Pancreas (tissue), 10 donors: ENCODE results near the gene RABGGTA. TPM values are rescaled to one million over a fixed set of nuclear protein-coding genes. Genes with fewer than 3 reads are reported as not detected.

Experiments used
- ATAC-seq, 4 donors: fragments of 200-7000 bp; cut with Tn5 transposase; one replicate each; pipeline versions ENCODE4 v1.8.0 to v1.9.1; 2020; ENCODE audit warnings: mild to moderate bottlenecking in 4 of 4, moderate library complexity in 4 of 4
- DNase-seq, 6 donors: peaks; one replicate each; pipeline ENCODE4 v3.0.0-alpha.2; 2020
- FAIRE-seq: peaks from 2 replicates; lab custom pipeline; 2012; peaks lifted over from hg19 to GRCh38; lab: Jason Lieb, UNC
- H3K27ac ChIP-seq, 4 donors: fragments of 200-600 bp; sonication (generic); 1 replicate in 3 of 4; 2 replicates in 1 of 4; pipeline versions ENCODE4 v1.5.0 to v1.8.0; 2020
- H3K27me3 ChIP-seq, 4 donors: fragments of 200-600 bp; one replicate each; pipeline ENCODE4 v1.8.0; 2021
- H3K36me3 ChIP-seq, 3 donors: fragments of 200-600 bp; sonication (generic) in 1 of 3; one replicate each; pipeline versions ENCODE4 v1.5.0 to v1.8.0; 2020 to 2021
- H3K4me1 ChIP-seq, 3 donors: fragments of 200-600 bp; one replicate each; pipeline ENCODE4 v1.8.0; 2021
- H3K4me3 ChIP-seq, 4 donors: fragments of 200-600 bp; sonication (generic) in 2 of 4; one replicate each; pipeline versions ENCODE4 v1.5.0 to v1.8.0; 2020 to 2021
- H3K9me3 ChIP-seq, 4 donors: fragments of 200-600 bp; one replicate each; pipeline ENCODE4 v1.8.0; 2021
- WGBS, 2 donors: extraction: QIAGEN DNeasy Blood & Tissue Kit; methylation state at CpG; one replicate each; pipeline ENCODE4 v1.1.7; 2013; 5-methylcytosine and 5-hydroxymethylcytosine counted together
- intact Hi-C, 3 donors: fragments of 100-400 bp; cut with DNase I; formaldehyde crosslinking; loops; one replicate each; pipeline versions ENCODE4 v1.11.1 to v1.14.2; 2022
- polyA plus RNA-seq, 2 donors: library from polyadenylated mRNA; stranded (reverse); fragments of 200-250 nt; gene quantifications; one replicate each; pipeline ENCODE4 v1.2.3, GENCODE V29; 2013
- total RNA-seq, 6 donors: library from RNA; stranded (reverse); fragmentation: NEBNext Ultra II Directional in 4 of 6; extraction: Animal tissue kit (Norgen Biotek cat#: 25700) in 4 of 6; gene quantifications; one replicate each; pipeline versions ENCODE4 v1.2.1 to v1.2.4, GENCODE V29; 2021 to 2023
- TF ChIP-seq, protein P1 (sequence below), 4 donors: fragments of 200-600 bp; sonication (generic) in 3 of 4; IDR thresholded peaks; one replicate each; pipeline versions ENCODE4 v1.5.0 to v1.8.0; 2021; ENCODE audit warnings: antibody characterized with exemption in 4 of 4
- donor health status: healthy with polysubstance abuse.
- donor health status: DM: no; HTN: no; CAD: no; lungs with moderate emphysema.
- donor health status: DM: no; HTN: no; CAD: no.
- donor health status: control.
- donor health status: control.
- donor health status: Bipolar disorder and iron deficiency.
- donor health status: DM: yes; HTN: yes; CAD: no.
- donor health status: DM: no; HTN: no; CAD: no.
- donor health status: DM: no; HTN: no; CAD: no.
- donor health status: DM: yes; HTN: yes; CAD: no.

RABGGTA gene
- total and polyA plus RNA-seq, 8 donors: 15.4 to 51.5 (median 19.9) TPM

DNA sequence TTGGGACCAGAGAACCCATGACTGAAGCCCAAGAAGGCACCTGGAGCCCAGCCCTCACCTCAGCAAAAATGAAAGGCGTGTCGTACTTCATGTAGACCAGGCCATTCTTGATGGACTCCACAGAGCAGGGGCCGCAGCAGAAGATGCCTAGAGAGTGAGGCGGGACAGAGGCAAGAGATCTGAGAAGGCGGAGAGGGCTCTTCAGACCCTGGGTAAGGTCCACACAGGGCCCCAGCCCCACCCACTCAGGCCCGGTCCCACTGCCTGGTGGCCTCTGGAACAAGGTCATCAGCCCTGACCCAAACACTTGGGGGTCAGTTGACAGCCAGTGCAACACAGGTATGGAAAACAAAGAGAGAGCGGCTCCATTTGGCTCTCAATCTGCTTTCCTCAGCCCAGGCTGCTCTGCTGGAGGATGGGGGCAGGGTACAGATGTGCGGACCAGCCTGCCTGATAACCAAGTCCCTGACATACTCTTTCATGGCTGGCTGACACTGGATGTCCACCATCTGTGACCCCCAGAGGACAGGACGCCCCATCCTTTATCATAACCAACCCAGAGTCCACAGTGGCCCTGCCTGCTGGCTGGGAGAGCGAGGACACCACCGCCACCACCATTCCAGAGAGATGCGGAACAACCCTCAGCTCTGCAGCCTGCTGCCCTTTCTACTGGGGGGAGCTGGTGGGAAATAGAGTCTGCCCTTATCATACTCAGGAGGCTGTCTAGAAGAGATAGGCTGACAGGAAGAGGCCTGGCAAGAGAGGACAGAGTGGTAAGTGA, 15.3 kb downstream of the RABGGTA start:
- FAIRE-seq (no peak), DNase-seq (peak in 1 of 6 donors; percentile 18), ATAC-seq (no peak)
- no peak overlapping the region for H3K4me3 ChIP-seq
- no peaks in the 10 kb centered on the region for H3K4me1 ChIP-seq
- no peak overlapping the region for H3K27ac ChIP-seq
- intact Hi-C loops: no loop called here
- no peaks in the 10 kb centered on the region for H3K27me3 ChIP-seq
- no peaks in the 10 kb centered on the region for H3K36me3 ChIP-seq
- TF ChIP-seq, protein P1, sequence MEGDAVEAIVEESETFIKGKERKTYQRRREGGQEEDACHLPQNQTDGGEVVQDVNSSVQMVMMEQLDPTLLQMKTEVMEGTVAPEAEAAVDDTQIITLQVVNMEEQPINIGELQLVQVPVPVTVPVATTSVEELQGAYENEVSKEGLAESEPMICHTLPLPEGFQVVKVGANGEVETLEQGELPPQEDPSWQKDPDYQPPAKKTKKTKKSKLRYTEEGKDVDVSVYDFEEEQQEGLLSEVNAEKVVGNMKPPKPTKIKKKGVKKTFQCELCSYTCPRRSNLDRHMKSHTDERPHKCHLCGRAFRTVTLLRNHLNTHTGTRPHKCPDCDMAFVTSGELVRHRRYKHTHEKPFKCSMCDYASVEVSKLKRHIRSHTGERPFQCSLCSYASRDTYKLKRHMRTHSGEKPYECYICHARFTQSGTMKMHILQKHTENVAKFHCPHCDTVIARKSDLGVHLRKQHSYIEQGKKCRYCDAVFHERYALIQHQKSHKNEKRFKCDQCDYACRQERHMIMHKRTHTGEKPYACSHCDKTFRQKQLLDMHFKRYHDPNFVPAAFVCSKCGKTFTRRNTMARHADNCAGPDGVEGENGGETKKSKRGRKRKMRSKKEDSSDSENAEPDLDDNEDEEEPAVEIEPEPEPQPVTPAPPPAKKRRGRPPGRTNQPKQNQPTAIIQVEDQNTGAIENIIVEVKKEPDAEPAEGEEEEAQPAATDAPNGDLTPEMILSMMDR (IDR thresholded peaks at IDR 0.05): no peak
- no peaks in the 10 kb centered on the region for H3K9me3 ChIP-seq
- 91% methylated on average over 12 of the region's 12 CpGs for WGBS, 2 donors

DNA sequence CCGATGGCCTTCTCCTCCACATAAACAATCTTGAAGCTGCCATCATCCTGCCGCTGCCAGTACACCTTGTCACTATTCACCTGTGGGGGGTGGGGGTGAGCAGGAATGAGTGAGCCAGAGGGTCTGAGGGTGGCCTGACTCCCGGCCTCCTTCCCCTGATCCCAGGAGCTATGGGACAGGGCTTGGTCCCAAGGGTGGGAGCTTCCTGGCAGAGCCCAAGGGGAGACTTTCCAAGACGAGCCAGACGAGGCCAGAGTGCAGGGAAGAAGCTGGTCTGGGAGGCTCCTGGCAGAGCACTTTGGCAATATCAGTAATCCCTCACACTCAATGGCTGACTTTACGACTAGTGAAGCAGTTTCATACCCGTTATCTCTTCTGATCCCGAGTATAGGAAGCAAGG, 16.0 kb downstream of the RABGGTA start:
- intact Hi-C loops: no loop called here
- WGBS, 2 donors: 88% methylated on average over 8 of the region's 8 CpGs
- DNase-seq: no peak
- no peak overlapping the region for H3K27ac ChIP-seq
- H3K36me3 ChIP-seq: no peaks in the 10 kb centered on the region
- H3K9me3 ChIP-seq: no peaks in the 10 kb centered on the region
- TF ChIP-seq, protein P1 (IDR thresholded peaks at IDR 0.05): no peak
- ATAC-seq: no peak
- H3K4me1 ChIP-seq: no peaks in the 10 kb centered on the region
- H3K4me3 ChIP-seq: no peak overlapping the region
- FAIRE-seq: no peak
- H3K27me3 ChIP-seq: no peaks in the 10 kb centered on the region

DNA sequence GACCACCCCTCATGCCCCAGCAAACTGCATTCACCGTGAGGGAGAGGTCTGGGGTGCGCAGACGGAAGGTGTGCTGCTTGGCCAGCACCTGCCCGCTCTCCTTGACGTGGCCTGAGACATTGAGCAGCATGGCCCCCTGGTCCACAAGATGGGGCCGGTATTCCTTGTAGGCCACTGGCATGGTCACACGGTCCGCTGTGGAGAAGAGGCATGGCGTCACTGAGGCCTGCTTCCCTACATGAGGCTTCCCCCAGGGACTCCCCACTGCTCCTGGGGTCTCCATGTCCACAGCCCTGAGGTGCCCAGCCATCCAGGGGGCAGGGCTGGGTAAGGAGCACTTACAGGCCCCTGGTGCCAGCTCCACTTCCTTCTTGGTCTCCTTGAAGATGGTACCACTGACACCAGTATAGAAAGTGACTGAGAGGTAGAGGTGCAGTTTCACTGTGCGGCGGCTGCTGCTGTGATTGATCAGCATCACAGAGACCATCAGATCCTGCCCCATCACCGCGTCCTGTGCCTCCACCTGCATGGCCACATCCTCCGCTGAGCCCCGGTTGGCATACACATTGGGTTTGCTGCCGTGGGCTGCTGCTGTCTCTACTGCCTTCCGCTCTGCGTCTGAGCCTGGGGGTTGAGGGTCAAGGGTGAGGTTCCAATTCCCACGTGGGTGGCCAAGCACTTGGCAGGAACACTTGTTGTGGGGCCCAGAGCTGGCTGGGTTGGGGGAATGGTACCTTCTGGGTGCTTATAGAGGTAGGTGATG, 16.6 kb downstream of the RABGGTA start:
- no peaks in the 10 kb centered on the region for H3K27me3 ChIP-seq
- no peaks in the 10 kb centered on the region for H3K9me3 ChIP-seq
- no peak overlapping the region for H3K4me3 ChIP-seq
- DNase-seq (peak in 2 of 6 donors; percentile 34 to 50), ATAC-seq (no peak), FAIRE-seq (no peak)
- intact Hi-C loops: no loop called here
- no peaks in the 10 kb centered on the region for H3K4me1 ChIP-seq
- H3K27ac ChIP-seq: no peak overlapping the region
- WGBS, 2 donors: 93 to 94% methylated on average over 19 of the region's 19 CpGs
- no peaks in the 10 kb centered on the region for H3K36me3 ChIP-seq
- TF ChIP-seq, protein P1 (IDR thresholded peaks at IDR 0.05): no peak

DNA sequence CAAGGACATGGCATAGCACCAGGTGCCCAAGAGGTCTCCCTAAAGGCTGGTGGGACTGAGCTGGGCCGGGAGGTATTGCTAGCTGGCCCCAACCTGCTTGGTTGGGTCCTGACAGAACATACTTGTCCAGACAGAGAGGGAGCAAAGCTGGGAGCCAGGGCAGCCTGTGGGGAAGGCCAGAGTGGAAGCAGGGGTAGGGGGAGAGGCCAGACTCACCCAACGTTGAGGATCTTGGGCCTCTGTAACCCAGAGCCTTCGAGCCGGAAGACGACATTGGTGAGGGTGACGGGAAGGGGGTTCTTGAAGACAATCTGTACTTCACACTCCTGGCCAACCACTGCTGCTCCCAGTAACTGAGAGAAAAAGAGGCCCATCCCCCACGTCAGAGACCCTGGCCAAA, 17.5 kb downstream of the RABGGTA start:
- H3K27ac ChIP-seq: no peak overlapping the region
- no peaks in the 10 kb centered on the region for H3K36me3 ChIP-seq
- H3K9me3 ChIP-seq: no peaks in the 10 kb centered on the region
- no peaks in the 10 kb centered on the region for H3K27me3 ChIP-seq
- 77 to 84% methylated on average over 7 of the region's 7 CpGs for WGBS, 2 donors
- no peak for ATAC-seq
- no peak overlapping the region for H3K4me3 ChIP-seq
- no peak for FAIRE-seq
- intact Hi-C loops: no loop called here
- H3K4me1 ChIP-seq: no peaks in the 10 kb centered on the region
- TF ChIP-seq, protein P1 (IDR thresholded peaks at IDR 0.05): no peak
- peak in 1 of 6 donors; percentile 35 for DNase-seq
